DOHH2 (cell line): ENCODE measurements around the gene TAF4.

Experiments
- EZH2phosphoT487 ChIP-seq: fragments of 200-600 bp; sonication (generic); IDR thresholded peaks from 2 replicates; pipeline ENCODE4 v1.6.1; 2017; ENCODE audit warnings: borderline replicate concordance, mild to moderate bottlenecking, antibody characterized with exemption, low read length, moderate library complexity, mixed read lengths
- TF ChIP-seq, protein P1 (sequence below): fragments of 200-600 bp; sonication (generic); IDR thresholded peaks from one replicate; pipeline ENCODE4 v1.5.1; 2014; ENCODE audit warnings: antibody characterized with exemption, mild to moderate bottlenecking, low read depth, low read length; ENCODE audit not compliant: poor library complexity, severe bottlenecking

DNA sequence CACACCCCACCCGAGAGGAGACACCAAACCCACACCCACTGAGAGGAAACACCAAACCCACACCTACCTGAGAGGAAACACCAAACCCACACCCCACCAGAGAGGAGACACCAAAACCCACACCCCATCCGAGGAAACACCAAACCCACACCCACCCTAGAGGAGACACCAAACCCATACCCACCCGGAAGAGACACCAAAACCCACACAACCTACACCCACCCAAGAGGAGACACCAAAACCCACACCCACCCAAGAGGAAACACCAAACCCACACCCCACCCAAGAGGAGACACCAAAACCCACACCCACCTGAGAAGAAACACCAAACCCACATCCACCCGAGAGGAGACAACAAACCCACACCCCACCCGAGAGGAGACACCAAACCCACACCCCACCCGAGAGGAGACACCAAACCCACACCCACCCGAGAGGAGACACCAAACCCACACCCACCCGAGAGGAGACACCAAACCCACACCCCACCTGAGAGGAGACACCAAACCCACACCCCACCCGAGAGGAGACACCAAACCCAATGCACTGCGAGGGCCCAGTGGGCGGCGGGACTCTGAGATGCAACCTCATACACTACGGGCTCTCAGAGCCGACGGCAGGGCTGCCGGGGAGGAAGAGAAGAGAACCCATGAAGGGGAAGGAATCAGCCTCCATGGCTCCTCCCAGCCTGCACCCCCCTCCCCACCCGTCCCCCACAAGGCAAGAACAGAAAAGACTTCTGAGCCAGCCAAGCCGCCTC lies 83.3 kb downstream of the TAF4 start:
- TF ChIP-seq, protein P1, sequence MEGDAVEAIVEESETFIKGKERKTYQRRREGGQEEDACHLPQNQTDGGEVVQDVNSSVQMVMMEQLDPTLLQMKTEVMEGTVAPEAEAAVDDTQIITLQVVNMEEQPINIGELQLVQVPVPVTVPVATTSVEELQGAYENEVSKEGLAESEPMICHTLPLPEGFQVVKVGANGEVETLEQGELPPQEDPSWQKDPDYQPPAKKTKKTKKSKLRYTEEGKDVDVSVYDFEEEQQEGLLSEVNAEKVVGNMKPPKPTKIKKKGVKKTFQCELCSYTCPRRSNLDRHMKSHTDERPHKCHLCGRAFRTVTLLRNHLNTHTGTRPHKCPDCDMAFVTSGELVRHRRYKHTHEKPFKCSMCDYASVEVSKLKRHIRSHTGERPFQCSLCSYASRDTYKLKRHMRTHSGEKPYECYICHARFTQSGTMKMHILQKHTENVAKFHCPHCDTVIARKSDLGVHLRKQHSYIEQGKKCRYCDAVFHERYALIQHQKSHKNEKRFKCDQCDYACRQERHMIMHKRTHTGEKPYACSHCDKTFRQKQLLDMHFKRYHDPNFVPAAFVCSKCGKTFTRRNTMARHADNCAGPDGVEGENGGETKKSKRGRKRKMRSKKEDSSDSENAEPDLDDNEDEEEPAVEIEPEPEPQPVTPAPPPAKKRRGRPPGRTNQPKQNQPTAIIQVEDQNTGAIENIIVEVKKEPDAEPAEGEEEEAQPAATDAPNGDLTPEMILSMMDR = no peak
- no peak for TF ChIP-seq EZH2phosphoT487
